ENCODE data around the gene IFFO2. TPM values are rescaled to one million over a fixed set of nuclear protein-coding genes. Genes with fewer than 3 reads are reported as not detected.

The IFFO2 gene
- total RNA-seq, 1 experiment from 2014 or later, result 11.7 TPM

GRCh38 chr1:18875796-18876128, 80.7 kb downstream of the IFFO2 start:
- H3K9me2 ChIP-seq (ENCODE audit: insufficient read depth), result no peaks in the 10 kb centered on the region
- no peak overlapping the region for H3K4me2 ChIP-seq
- BruUV-seq (replicated peaks), result no TSS peak
- no peaks in the 10 kb centered on the region for H3K79me2 ChIP-seq (ENCODE audit: low read depth)
- intact Hi-C loops (cut with micrococcal nuclease; ENCODE audit: unreplicated experiment), result loop anchor here (1.0 kb wide), 1 partner anchor 278 kb away; no protein-coding TSS in a partner anchor
- no peak overlapping the region for H3K27ac ChIP-seq
- H3K4me3 ChIP-seq, result no peak overlapping the region
- H3K4me1 ChIP-seq (replicated peaks; ENCODE audit: insufficient read depth), result no peaks in the 10 kb centered on the region
- DNase-seq, result no peak
- no peak for TF ChIP-seq EZH2 (IDR thresholded peaks at IDR 0.05; ENCODE audit: low read depth)
- TF ChIP-seq CTCF (conservative IDR thresholded peaks at IDR 0.05), result no peak
- no peaks in the 10 kb centered on the region for H3K27me3 ChIP-seq (ENCODE audit: insufficient read depth, low read depth)
- POLR2A ChIA-PET (ENCODE audit: unreplicated experiment), result no interaction called here
- H2AFZ ChIP-seq, result no peak overlapping the region
- H3K36me3 ChIP-seq (ENCODE audit: low read depth), result no peaks in the 10 kb centered on the region
- no peaks in the 10 kb centered on the region for H4K20me1 ChIP-seq (ENCODE audit: insufficient read depth)
- H3K9me3 ChIP-seq (ENCODE audit: insufficient read depth, low read depth), result no peaks in the 10 kb centered on the region
- CTCF ChIA-PET, result interaction anchor here (0.6 to 1.0 kb wide), 3 partner anchors 8 to 278 kb away, joined by 3 to 4 read pairs (median 3); no protein-coding TSS in a partner anchor
- H3F3A ChIP-seq (ENCODE audit: insufficient read depth, low read depth), result no peaks in the 10 kb centered on the region

- ChIA-PET CTCF (interaction anchor here (0.6 to 1.0 kb wide), 3 partner anchors 9 to 278 kb away, joined by 3 to 4 read pairs (median 3); no protein-coding TSS in a partner anchor), POLR2A (ENCODE audit: unreplicated experiment) (no interaction called here)
- H3K4me3 ChIP-seq, result no peak overlapping the region
- no peaks in the 10 kb centered on the region for H3K4me1 ChIP-seq (replicated peaks; ENCODE audit: insufficient read depth)
- no peaks in the 10 kb centered on the region for H3K9me2 ChIP-seq (ENCODE audit: insufficient read depth)
- no peak overlapping the region for H3K4me2 ChIP-seq
- no peaks in the 10 kb centered on the region for H4K20me1 ChIP-seq (ENCODE audit: insufficient read depth)
- H3K27me3 ChIP-seq (ENCODE audit: insufficient read depth, low read depth), result no peaks in the 10 kb centered on the region
- no TSS peak for BruUV-seq (replicated peaks)
- intact Hi-C loops (cut with micrococcal nuclease; ENCODE audit: unreplicated experiment), result loop anchor here (1.0 kb wide), 1 partner anchor 278 kb away; no protein-coding TSS in a partner anchor
- no peaks in the 10 kb centered on the region for H3K36me3 ChIP-seq (ENCODE audit: low read depth)
- no peaks in the 10 kb centered on the region for H3F3A ChIP-seq (ENCODE audit: insufficient read depth, low read depth)
- TF ChIP-seq EZH2 (IDR thresholded peaks at IDR 0.05; ENCODE audit: low read depth) (no peak), CTCF (conservative IDR thresholded peaks at IDR 0.05) (peak; percentile 83)
- no peaks in the 10 kb centered on the region for H3K79me2 ChIP-seq (ENCODE audit: low read depth)
- peak; percentile 55 to 78 for DNase-seq
- H3K27ac ChIP-seq, result no peak overlapping the region
- no peaks in the 10 kb centered on the region for H3K9me3 ChIP-seq (ENCODE audit: insufficient read depth, low read depth)
- H2AFZ ChIP-seq, result no peak overlapping the region
These were observed 81.2 kb downstream of the IFFO2 start for GRCh38 chr1:18875107-18875795.

- H3K4me1 ChIP-seq (replicated peaks; ENCODE audit: insufficient read depth), result no peaks in the 10 kb centered on the region
- no peaks in the 10 kb centered on the region for H3K9me2 ChIP-seq (ENCODE audit: insufficient read depth)
- no TSS peak for BruUV-seq (replicated peaks)
- no peaks in the 10 kb centered on the region for H3K36me3 ChIP-seq (ENCODE audit: low read depth)
- CTCF ChIA-PET, result interaction anchor here (0.6 to 1.0 kb wide), 2 partner anchors 10 to 687 kb away, joined by 3 to 15 read pairs; no protein-coding TSS in a partner anchor
- no peak for DNase-seq
- no peak for TF ChIP-seq EZH2 (IDR thresholded peaks at IDR 0.05; ENCODE audit: low read depth)
- no peak for TF ChIP-seq CTCF (conservative IDR thresholded peaks at IDR 0.05)
- no peaks in the 10 kb centered on the region for H3K9me3 ChIP-seq (ENCODE audit: insufficient read depth, low read depth)
- H3K27me3 ChIP-seq (ENCODE audit: insufficient read depth, low read depth), result no peaks in the 10 kb centered on the region
- intact Hi-C loops (cut with micrococcal nuclease; ENCODE audit: unreplicated experiment), result no loop called here
- no peak overlapping the region for H3K27ac ChIP-seq
- H4K20me1 ChIP-seq (ENCODE audit: insufficient read depth), result no peaks in the 10 kb centered on the region
- no peaks in the 10 kb centered on the region for H3K79me2 ChIP-seq (ENCODE audit: low read depth)
- no peak overlapping the region for H3K4me3 ChIP-seq
- no peaks in the 10 kb centered on the region for H3F3A ChIP-seq (ENCODE audit: insufficient read depth, low read depth)
- no peak overlapping the region for H2AFZ ChIP-seq
- POLR2A ChIA-PET (ENCODE audit: unreplicated experiment), result no interaction called here
- no peak overlapping the region for H3K4me2 ChIP-seq
These were observed 81.9 kb downstream of the IFFO2 start for GRCh38 chr1:18874600-18874999.

Data from PC-9 (cell line).